K562 (cell line): Measurements from ENCODE around the gene IFNAR2. TPM values are rescaled to one million over a fixed set of nuclear protein-coding genes. Genes with fewer than 3 reads are reported as not detected.
A peak's percentile ranks its signal among the peaks of the same experiment; 100 is the strongest.

Experiments
- ADNP ChIP-seq: fragments of 200-800 bp; sonication (Bioruptor generic); IDR thresholded peaks from 2 replicates; pipeline ENCODE4 v1.6.1; 2016; ENCODE audit warnings: missing genetic modification characterization, missing compliant biosample characterization
- BCL6 ChIP-seq: fragments of 250-450 bp; sonication (Bioruptor Pico); IDR thresholded peaks from 2 replicates; pipeline ENCODE4 v1.4.0; 2020
- CBX8 ChIP-seq: fragments of 200-600 bp; sonication (generic); IDR thresholded peaks from 2 replicates; pipeline ENCODE4 v1.6.1; 2012; ENCODE audit warnings: borderline replicate concordance, mixed run types, low read depth, mild to moderate bottlenecking, moderate library complexity, mixed read lengths, low read length, control low read depth, inconsistent platforms; ENCODE audit not compliant: poor library complexity, severe bottlenecking; ENCODE audit errors: extremely low read depth
- DIDO1 ChIP-seq: fragments of 450-650 bp; IDR thresholded peaks from 2 replicates; pipeline ENCODE4 v1.6.1; 2016; ENCODE audit warnings: low read depth, missing biosample characterization, missing genetic modification characterization
- DNMT1 ChIP-seq: fragments of 450-650 bp; IDR thresholded peaks from 2 replicates; pipeline ENCODE4 v1.6.1; 2016; ENCODE audit warnings: antibody characterized with exemption, mild to moderate bottlenecking
- ELF4 ChIP-seq: fragments of 450-650 bp; formaldehyde crosslinking; IDR thresholded peaks from 2 replicates; pipeline ENCODE4 v1.4.0; 2022; ENCODE audit warnings: missing genetic modification characterization
- FOXA1 ChIP-seq: fragments of 450-650 bp; IDR thresholded peaks from 2 replicates; pipeline ENCODE4 v1.6.1; 2016; ENCODE audit warnings: mild to moderate bottlenecking, borderline replicate concordance
- GTF2E2 ChIP-seq: fragments of 200-800 bp; sonication (Bioruptor generic); IDR thresholded peaks from 2 replicates; pipeline ENCODE4 v1.6.1; 2016; ENCODE audit warnings: missing genetic modification characterization, missing compliant biosample characterization
- HMG20B ChIP-seq: fragments of 250-450 bp; sonication (Bioruptor Pico); IDR thresholded peaks from 2 replicates; pipeline ENCODE4 v1.5.0; 2021; ENCODE audit warnings: mild to moderate bottlenecking
- IRF2 ChIP-seq: sonication (generic); formaldehyde crosslinking; IDR thresholded peaks from 2 replicates; pipeline ENCODE4 v1.8.1; 2022; ENCODE audit warnings: mild to moderate bottlenecking, missing genetic modification reagents
- JUN ChIP-seq, 2 experiments: sonication (generic) in 1 of 2; formaldehyde crosslinking in 1 of 2; IDR thresholded peaks; 2 replicates each; pipeline versions ENCODE4 v1.6.1 to v1.8.0; 2012 to 2022; ENCODE audit warnings: borderline replicate concordance in 2 of 2, mild to moderate bottlenecking in 2 of 2, improper control_type of control experiment in 1 of 2, low read depth in 1 of 2, low read length in 1 of 2, missing genetic modification reagents in 1 of 2
- KDM5B ChIP-seq: fragments of 200-600 bp; sonication (generic); IDR thresholded peaks from 2 replicates; pipeline ENCODE4 v1.6.1; 2012; ENCODE audit warnings: low read depth, mild to moderate bottlenecking, moderate library complexity, low read length, control low read depth, inconsistent platforms; ENCODE audit not compliant: insufficient replicate concordance
- LEF1 ChIP-seq: fragments of 450-650 bp; IDR thresholded peaks from 2 replicates; pipeline ENCODE4 v1.6.1; 2016; ENCODE audit warnings: mild to moderate bottlenecking
- MLLT1 ChIP-seq, 2 experiments: fragments of 450-650 bp; IDR thresholded peaks; 2 replicates each; pipeline ENCODE4 v1.6.1; 2016
- POLR2H ChIP-seq: IDR thresholded peaks from 2 replicates; pipeline ENCODE4 v1.6.1; 2016; ENCODE audit warnings: missing genetic modification characterization, low read depth, mild to moderate bottlenecking, control low read depth, missing compliant biosample characterization, moderate library complexity
- SAP30 ChIP-seq: fragments of 200-600 bp; sonication (generic); IDR thresholded peaks from 2 replicates; pipeline ENCODE4 v1.6.1; 2012; ENCODE audit warnings: borderline replicate concordance, low read depth, mild to moderate bottlenecking, moderate library complexity, low read length, control low read depth, inconsistent platforms; ENCODE audit not compliant: insufficient read depth, poor library complexity, severe bottlenecking
- SFPQ ChIP-seq: fragments of 200-400 bp; formaldehyde crosslinking; IDR thresholded peaks from 2 replicates; pipeline ENCODE4 v1.6.1; 2017; ENCODE audit warnings: mild to moderate bottlenecking, low read depth, low read length, moderate library complexity
- TCF15 ChIP-seq: fragments of 250-450 bp; sonication (Bioruptor Pico); IDR thresholded peaks from 2 replicates; pipeline ENCODE4 v1.8.0; 2022; ENCODE audit warnings: moderate library complexity, mild to moderate bottlenecking, inconsistent platforms
- USF1 ChIP-seq: sonication (generic); formaldehyde crosslinking; IDR thresholded peaks from 2 replicates; pipeline ENCODE4 v1.9.0; 2022; ENCODE audit warnings: mild to moderate bottlenecking, missing genetic modification reagents
- ZNF224 ChIP-seq: sonication (generic); formaldehyde crosslinking; IDR thresholded peaks from 2 replicates; pipeline ENCODE4 v1.8.0; 2022; ENCODE audit warnings: mild to moderate bottlenecking, missing genetic modification reagents
- ZNF584 ChIP-seq: fragments of 200-800 bp; sonication (Bioruptor generic); IDR thresholded peaks from 2 replicates; pipeline ENCODE4 v1.6.1; 2016; ENCODE audit warnings: low read depth, mild to moderate bottlenecking, missing genetic modification characterization, missing compliant biosample characterization
- polyA plus RNA-seq, 8 experiments: library from polyadenylated mRNA; depleted of rRNA in 4 of 8; stranded (reverse) in 5 of 8; unstranded in 3 of 8; fragments of >200 nt; fragmentation: Nextera tagmentation in 2 of 8; fragmentation: Illumina TruSeq in 1 of 8; extraction: Ambion mirVana in 2 of 8; extraction: Trizol in 1 of 8; gene quantifications; 2 replicates each; pipeline versions ENCODE4 v1.2.1 to v1.2.3, GENCODE V29; 2011 to 2014; ENCODE audit warnings: inconsistent platforms in 1 of 8, missing spikeins in 1 of 8
- total RNA-seq, 7 experiments: library from RNA; depleted of rRNA in 6 of 7; stranded (reverse); fragments of >200 nt in 6 of 7; fragmentation: Illumina TruSeq in 2 of 7; extraction: Trizol in 2 of 7; gene quantifications; 2 replicates each; pipeline versions ENCODE4 v1.2.1 to v1.2.3, GENCODE V29; 2011 to 2021; ENCODE audit warnings: low replicate concordance in 1 of 7

IFNAR2 gene
- total and polyA plus RNA-seq, 9 of the 15 experiments (the other 6 are each of a cell fraction or from before 2014, with no cell fraction given), result 1.7 to 48.3 (median 8.4) TPM

- TF ChIP-seq TCF15 (CRISPR knock-in tag) (no peak), DNMT1 (no peak), IRF2 (CRISPR knock-in tag) (no peak), SFPQ (no peak), ZNF584 (CRISPR knock-in tag) (no peak), SAP30 (no peak), KDM5B (no peak), DIDO1 (tag) (no peak), JUN (IDR thresholded peaks at IDR 0.05; ENCODE audit: borderline replicate concordance, low read depth, low read length) (peak; percentile 88), JUN (CRISPR knock-in tag; IDR thresholded peaks at IDR 0.05; ENCODE audit: borderline replicate concordance) (peak; percentile 78; the same call in 1 of the 2 replicates), ADNP (tag) (no peak), ZNF224 (CRISPR knock-in tag) (no peak), USF1 (CRISPR knock-in tag) (no peak), CBX8 (no peak), LEF1 (no peak), HMG20B (CRISPR knock-in tag) (no peak), FOXA1 (no peak), BCL6 (CRISPR knock-in tag) (no peak), ELF4 (CRISPR knock-in tag) (no peak), GTF2E2 (tag) (no peak), MLLT1 (IDR thresholded peaks at IDR 0.05) (no peak), POLR2H (no peak)
These were observed 30.1 kb upstream of the IFNAR2 start (continued) for GRCh38 chr21:33199516-33200217.
